ENCODE results near the gene DUSP16. TPM values are rescaled to one million over a fixed set of nuclear protein-coding genes. Genes with fewer than 3 reads are reported as not detected.
"Not testable (repeated sequence)": the region's sequence is repeated elsewhere in the genome, so short reads cannot be mapped to it uniquely, and the experiment has no call there.

DUSP16 gene
- total RNA-seq, 1 donor from 2014 or later: 24.5 TPM

- intact Hi-C loops (cut with DNase I): loop anchor here (5.0 kb wide), 1 partner anchor 65 kb away; no protein-coding TSS in a partner anchor
- no peak for DNase-seq (ENCODE audit: low spot score)
These were observed 55.5 kb downstream of the DUSP16 start for GRCh38 chr12:12507121-12507520.

GRCh38 chr12:12506496-12506890 is 56.2 kb downstream of the DUSP16 start:
- intact Hi-C loops (cut with DNase I): loop anchor here (1.0 to 5.0 kb wide), 2 partner anchors 56 to 64 kb away; partner anchors contain the start of gene DUSP16
- DNase-seq (ENCODE audit: low spot score): no peak

GRCh38 chr12:12505544-12506495 is 56.8 kb downstream of the DUSP16 start:
- no peak for DNase-seq (ENCODE audit: low spot score)
- intact Hi-C loops (cut with DNase I): loop anchor here (1.0 to 5.0 kb wide), 2 partner anchors 56 to 64 kb away; partner anchors contain the start of gene DUSP16

- intact Hi-C loops (cut with DNase I): no loop called here
- no peak for DNase-seq (ENCODE audit: low spot score)
These were observed 59.1 kb downstream of the DUSP16 start for GRCh38 chr12:12503384-12504078.

- intact Hi-C loops (cut with DNase I): no loop called here
- DNase-seq (ENCODE audit: low spot score): no peak
These were observed 59.9 kb downstream of the DUSP16 start for GRCh38 chr12:12502815-12503151.

GRCh38 chr12:12502130-12502814 is 60.4 kb downstream of the DUSP16 start:
- DNase-seq (ENCODE audit: low spot score); intact Hi-C loops (cut with DNase I): not testable (repeated sequence)

- DNase-seq (ENCODE audit: low spot score): no peak
- intact Hi-C loops (cut with DNase I): no loop called here
These were observed 61.5 kb downstream of the DUSP16 start for GRCh38 chr12:12501121-12501520.

GRCh38 chr12:12499909-12500604 is 62.6 kb downstream of the DUSP16 start:
- intact Hi-C loops (cut with DNase I): no loop called here
- DNase-seq (ENCODE audit: low spot score): no peak

- intact Hi-C loops (cut with DNase I): no loop called here
These were observed 64.5 kb downstream of the DUSP16 start for GRCh38 chr12:12498210-12498609.

GRCh38 chr12:12495536-12495935 is 67.1 kb downstream of the DUSP16 start:
- intact Hi-C loops (cut with DNase I): no loop called here
- DNase-seq (ENCODE audit: low spot score): no peak

More at GRCh38 chr12:12498210-12498609, 64.5 kb downstream of the DUSP16 start:
- DNase-seq (ENCODE audit: low spot score): no peak

- DNase-seq (ENCODE audit: low spot score): no peak
- intact Hi-C loops (cut with DNase I): no loop called here
These were observed 70.1 kb downstream of the DUSP16 start for GRCh38 chr12:12492547-12492946.

GRCh38 chr12:12491606-12492005 is 71.1 kb downstream of the DUSP16 start:
- DNase-seq (ENCODE audit: low spot score): no peak
- intact Hi-C loops (cut with DNase I): no loop called here

GRCh38 chr12:12488823-12489550 is 73.7 kb downstream of the DUSP16 start:
- no peak for DNase-seq (ENCODE audit: low spot score)
- intact Hi-C loops (cut with DNase I): no loop called here

- intact Hi-C loops (cut with DNase I): no loop called here
- no peak for DNase-seq (ENCODE audit: low spot score)
These were observed 74.4 kb downstream of the DUSP16 start for GRCh38 chr12:12488296-12488695.

GRCh38 chr12:12487490-12487889 is 75.2 kb downstream of the DUSP16 start:
- intact Hi-C loops (cut with DNase I): no loop called here

GRCh38 chr12:12486661-12487240 is 75.9 kb downstream of the DUSP16 start:
- intact Hi-C loops (cut with DNase I): no loop called here

More at GRCh38 chr12:12487490-12487889, 75.2 kb downstream of the DUSP16 start:
- DNase-seq (ENCODE audit: low spot score): no peak

GRCh38 chr12:12483438-12483837 is 79.2 kb downstream of the DUSP16 start:
- intact Hi-C loops (cut with DNase I): no loop called here
- no peak for DNase-seq (ENCODE audit: low spot score)

More at GRCh38 chr12:12486661-12487240, 75.9 kb downstream of the DUSP16 start:
- DNase-seq (ENCODE audit: low spot score): no peak

GRCh38 chr12:12482959-12483358 is 79.7 kb downstream of the DUSP16 start:
- intact Hi-C loops (cut with DNase I): no loop called here
- DNase-seq (ENCODE audit: low spot score): no peak
